HG02970 (cell line): ENCODE results near the gene CNTNAP2.

Source experiments
- ATAC-seq: cut with Tn5 transposase; IDR thresholded peaks from one replicate; pipeline ENCODE4 v1.9.1; 2021; ENCODE audit warnings: mild to moderate bottlenecking, moderate library complexity, moderate number of reproducible peaks; ENCODE audit not compliant: unreplicated experiment, low FRiP score

The CNTNAP2 gene

DNA sequence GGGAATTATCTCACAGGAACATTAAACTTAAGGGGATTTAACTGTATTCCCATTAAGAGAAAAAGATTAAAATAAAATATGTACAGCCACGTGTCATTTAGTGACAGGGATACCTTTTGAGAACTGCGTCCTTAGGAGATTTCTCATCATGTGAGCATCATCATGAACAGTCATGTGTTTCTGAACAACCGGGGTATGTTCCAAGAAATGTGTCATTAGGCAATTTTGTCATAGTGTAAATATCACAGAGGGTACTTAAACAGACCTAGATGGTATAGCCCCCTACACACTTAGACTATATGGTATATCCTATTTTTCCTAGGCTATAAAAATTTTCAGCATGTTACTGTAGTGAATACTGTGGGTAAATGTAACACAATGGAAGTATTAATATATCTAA lies 840.3 kb downstream of the CNTNAP2 start:
- ATAC-seq = no peak

DNA sequence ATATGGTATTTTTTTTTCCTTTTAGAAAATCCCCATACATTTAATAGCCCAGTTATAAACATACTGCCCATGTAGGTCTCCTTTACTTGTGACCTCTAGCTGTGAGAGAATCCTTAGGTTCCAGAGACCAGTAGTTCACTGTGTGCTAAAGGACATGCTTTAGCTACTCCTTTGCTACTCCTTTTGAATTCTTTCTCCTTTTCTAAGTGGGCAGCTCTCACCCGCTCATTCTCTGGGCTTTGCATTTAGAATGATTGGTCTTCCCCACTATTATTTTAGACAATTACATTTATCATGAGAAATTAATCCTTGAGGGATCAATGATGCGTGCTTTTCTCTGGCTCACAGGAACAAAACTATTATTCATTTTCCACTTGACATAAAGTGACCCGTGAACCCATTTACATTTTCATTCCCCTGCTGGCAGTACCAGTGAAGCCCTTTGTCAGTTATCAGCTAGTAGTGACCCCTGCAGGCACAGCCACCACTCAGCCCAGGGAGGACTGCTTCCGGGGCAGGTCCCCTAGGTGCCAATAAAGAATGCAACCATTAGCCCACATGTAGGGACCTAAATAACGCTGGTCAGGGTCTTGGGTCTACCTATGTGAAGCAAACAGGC lies 844.3 kb downstream of the CNTNAP2 start:
- ATAC-seq = no peak

DNA sequence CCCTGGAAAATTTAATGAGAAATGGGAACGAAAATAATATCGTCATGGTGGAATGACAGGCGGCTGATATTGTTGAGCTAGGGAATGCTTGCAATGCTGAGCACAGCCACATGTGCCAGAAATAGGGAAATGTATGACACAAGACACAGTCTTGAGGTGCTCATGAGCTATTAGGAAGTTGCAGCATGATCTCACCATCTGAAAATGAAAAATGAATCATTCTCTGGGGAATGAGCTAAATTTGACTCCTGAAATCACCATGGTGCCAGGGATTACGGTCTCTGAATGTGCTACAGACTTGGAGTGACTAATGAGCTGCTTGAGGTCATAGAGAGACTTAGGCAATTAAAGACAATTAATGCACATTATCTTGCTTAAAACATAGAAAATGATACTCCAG lies 845.0 kb downstream of the CNTNAP2 start:
- no peak for ATAC-seq

DNA sequence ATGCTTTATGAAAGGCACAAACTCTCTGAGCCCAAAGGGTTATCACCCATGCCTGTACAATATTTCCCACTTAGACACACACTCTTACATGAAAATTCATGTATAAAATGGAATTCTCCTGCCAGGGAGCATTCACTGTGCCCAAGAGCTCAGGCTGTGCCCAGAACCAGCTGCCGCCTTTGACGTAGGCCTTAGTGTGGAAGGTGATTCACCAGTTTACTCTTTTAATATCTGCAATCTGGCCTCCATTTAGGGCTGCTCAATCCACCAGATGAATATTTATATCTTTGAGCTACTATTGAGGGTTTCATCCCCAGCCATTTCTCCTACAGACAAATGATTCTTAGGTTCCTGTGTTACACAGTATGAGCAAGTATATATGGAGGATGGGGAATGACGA lies 849.7 kb downstream of the CNTNAP2 start:
- ATAC-seq = no peak

DNA sequence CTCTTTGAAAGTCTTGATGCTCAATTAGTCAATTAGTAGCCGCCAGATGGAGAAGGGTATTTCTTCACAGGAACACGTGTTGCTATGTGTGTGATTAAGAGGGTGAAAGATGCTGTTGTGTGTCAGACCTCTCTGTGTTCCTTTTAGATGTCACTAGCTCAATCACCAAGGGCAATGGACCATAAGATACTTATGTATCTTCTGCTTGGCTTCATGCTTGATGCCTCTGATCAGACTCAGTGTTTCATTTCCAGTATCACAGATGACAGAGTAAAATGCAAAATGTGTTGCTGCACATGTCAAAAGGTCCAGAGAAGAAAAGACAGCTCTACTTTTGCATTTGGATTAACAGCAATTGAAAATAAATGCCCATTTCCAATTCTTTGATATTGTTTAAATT lies 865.9 kb downstream of the CNTNAP2 start:
- ATAC-seq = no peak

DNA sequence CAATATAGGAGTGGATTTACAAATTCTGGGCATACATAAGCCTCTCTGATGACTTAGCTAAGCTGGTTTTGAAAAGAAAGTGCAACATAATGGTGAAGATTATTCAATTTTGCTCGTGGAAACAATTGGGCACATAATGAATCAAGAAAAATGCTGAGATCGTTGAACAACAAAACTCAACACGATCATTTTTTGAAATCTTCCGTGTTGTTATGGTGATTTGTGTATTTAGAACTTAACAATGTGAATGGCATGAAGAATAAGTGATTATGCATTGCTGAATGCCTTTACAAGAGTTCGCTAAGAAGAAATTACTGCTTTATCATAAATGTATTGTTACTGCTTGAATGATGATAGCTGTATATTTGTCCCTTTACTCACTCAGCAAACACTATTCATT lies 875.0 kb downstream of the CNTNAP2 start:
- no peak for ATAC-seq

DNA sequence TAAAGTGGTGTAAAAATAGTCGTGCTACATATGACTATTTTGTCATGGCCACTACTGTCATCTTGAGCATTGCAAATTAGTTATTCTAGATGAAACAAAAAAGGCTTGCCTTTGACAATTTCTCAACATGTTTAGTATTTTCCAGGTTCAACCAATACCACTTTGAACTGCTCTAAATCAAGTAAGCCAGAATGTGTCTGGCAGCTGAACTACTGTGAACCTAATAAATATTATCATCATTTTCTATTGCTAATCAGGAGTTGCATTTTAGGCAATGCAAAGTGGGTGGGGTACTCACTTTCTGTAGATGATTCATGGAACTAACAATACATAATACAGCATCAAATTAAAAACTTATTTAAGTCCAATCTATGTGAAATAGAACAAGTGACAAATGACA lies 877.2 kb downstream of the CNTNAP2 start:
- ATAC-seq = no peak

DNA sequence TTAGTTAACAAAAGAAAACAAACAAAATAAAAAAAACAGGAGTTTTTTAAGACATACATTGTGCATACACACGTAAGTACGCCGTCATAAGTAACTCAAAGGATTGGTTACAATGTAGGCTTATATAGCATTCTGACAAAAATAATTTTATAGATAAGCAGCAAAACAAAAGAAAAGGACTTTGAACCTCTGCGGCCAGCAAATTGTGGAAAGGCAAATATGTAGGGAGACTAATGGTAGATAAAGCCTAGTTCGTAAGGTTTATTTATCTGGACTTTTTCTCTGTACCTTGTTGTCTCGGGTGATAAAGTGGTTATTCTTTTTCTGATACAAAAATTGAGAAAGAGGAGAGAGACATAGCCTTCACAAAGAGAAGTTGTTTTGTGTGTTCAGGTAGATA lies 891.9 kb downstream of the CNTNAP2 start:
- no peak for ATAC-seq

DNA sequence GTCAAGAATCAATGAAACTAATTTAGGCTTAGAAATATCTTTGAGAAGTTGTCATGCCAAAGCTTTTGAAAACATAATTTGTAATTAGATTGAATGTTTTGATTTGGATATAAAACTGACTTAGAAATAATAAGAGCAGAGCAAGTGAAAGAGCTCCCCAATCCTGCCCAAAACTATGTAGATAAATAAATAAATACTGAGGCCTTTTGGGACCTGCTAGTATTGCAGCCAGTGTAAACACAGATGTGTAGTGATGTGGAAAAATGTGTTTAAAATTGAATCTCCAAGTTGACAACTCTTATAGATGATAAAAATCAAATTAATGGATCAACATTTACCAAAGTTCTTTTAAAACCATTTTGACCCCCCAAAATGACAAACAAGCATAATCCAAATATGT lies 896.1 kb downstream of the CNTNAP2 start:
- no peak for ATAC-seq

DNA sequence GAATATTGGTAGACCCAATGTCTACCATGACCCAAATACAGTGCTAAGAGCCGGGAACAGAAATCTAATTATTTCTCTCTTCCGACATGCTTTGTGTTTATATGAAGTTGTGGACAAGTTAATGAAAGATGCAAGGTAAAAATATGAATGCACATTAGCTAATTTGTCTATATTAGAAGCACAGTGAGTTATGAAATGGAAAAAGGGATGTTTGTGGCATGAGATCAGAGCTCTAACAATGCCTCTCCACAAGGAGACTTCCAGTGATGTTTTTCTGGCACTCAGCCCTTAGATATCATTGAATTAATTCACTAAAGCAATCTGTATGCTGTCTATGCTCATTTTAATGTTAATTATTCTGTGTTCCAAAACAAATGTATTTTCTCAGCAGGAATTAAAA lies 897.2 kb downstream of the CNTNAP2 start:
- no peak for ATAC-seq

DNA sequence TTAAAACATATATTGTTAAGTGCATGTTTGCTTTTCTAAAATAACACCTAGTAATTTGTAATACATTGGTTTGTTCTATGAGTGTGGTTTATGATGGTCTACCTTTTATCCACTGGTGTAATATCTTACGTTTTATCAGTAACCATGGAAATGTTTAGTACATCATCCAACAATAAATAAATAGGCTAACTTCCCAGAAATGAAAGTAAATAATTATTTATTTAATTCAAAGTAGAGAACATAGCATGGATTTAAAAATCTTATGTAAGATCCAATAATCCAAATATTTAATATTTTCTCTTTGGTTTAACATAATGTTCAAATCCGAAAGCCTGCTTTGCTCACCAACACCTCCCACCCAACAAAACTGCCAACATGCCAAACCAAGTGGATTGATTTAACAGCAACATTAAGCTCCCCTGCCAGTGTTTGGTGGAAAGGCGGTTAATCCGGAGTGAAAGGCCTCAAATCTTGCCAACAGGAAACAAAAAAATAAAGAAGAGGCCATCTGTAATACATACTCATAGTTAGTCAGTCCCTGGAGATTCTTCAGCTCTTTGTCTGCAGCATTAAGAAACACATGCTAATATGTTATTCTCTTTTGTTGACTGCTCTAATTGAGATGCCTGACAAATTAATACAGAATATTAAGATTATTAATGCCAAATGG lies 897.8 kb downstream of the CNTNAP2 start:
- no peak for ATAC-seq

DNA sequence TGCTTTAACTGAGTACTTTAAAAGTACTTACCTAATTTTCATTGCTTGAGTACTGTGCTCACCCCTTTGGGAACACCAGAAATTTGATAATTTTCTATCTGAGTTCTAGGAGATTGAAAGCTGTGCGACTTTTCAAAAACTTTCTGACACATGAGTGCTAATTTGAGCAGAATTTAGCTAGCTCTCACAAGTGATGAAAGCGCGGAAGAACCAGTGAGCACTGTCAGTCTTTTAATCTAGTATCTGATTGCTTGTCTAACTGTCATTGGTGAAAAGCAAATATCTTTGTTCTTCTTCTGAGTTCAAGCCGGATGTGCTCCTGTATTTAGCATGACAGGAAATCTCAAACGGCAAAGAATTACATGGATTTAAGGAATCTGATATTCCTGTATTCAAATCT lies 899.4 kb downstream of the CNTNAP2 start:
- no peak for ATAC-seq

DNA sequence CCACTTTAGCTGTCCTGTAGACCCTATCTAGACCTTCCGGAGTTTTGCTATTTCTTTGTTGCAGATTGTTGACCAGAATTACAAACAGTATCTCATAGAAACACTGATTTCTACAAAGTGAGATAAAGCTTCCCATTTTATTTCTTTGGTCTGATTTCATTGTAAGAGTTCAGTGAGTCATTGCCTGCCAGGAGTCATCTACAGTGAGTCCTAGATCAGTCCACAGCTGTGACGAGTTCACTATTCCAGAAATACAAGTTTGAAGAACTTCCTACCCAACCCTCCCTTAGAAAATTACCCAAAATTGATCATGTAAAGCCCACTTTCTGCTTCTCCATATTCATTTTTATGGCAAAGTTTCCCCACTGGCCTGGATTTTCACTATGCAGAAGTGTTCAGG lies 905.5 kb downstream of the CNTNAP2 start:
- ATAC-seq = no peak

DNA sequence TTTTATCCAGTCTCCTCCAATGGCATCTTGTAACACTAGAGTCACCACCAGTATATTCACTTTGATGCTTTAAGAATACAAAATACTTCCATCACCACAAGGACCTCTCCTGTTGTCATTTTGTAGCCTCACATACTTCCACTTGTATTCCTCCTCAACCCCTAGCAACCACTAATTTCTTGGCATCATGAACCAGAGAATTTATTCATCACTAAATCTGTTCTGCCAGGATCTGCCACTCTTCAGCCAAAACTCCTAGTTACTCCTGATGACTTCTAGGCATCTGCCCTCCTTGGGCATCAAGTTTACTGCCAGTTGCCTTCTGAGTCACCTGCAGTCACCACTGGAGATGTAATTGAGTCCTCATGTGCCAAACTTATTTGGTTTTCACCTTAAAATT lies 906.8 kb downstream of the CNTNAP2 start:
- ATAC-seq = no peak

DNA sequence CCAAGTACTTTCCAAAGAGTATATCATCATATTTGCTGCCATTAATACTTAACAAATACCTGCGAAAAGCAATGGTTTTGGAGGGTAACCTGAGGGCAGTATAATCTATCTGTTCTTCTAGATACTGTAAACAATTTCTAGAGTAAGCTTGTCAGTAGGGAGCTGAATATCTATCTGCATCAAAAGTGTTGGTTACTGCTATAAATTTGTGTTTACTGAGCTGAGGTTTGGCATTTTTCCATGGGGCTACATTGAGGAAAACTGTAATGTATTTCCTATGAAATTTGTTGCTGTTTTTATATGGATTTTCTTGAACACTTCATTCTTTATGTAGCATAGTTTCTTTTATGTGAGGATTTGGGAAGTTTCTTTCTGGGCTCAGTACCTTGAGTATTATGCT lies 913.4 kb downstream of the CNTNAP2 start:
- no peak for ATAC-seq

DNA sequence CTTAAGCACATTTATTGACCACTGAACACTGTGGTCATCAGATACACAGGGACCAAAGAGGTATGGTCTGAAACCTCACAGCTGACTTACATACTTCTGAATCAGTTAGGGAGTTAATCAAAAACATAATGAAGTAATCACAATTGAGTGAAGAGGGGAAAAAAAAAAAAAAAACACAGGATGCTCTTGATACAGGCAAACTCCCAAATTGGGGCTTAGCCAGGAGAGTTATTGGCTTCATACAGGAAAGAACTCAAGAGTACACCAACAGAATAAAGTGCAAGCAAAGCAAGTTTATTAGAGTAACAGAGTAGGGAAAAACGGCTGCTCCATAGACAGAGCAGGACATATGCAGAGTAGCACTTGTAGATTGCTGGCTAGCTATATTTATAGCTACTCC lies 917.0 kb downstream of the CNTNAP2 start:
- ATAC-seq = no peak

DNA sequence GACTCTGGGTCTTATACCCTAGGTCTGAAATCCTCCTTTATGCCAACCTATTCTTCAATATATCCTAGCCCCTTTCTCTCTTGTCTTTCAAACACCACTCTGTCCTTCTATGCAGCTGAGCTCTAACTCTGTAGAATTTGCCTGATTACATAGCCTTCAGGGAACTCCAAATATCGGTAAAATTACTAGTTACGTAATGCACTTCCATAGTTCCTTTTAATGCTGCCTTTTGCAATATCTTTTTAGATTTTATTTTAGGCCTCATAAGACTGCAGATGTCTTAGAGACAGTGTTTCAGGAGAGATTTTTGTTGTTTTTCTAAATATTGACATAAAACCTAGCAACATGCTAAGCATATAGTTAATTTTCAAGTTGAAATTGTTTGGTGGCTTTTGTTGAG lies 924.8 kb downstream of the CNTNAP2 start:
- ATAC-seq = no peak

DNA sequence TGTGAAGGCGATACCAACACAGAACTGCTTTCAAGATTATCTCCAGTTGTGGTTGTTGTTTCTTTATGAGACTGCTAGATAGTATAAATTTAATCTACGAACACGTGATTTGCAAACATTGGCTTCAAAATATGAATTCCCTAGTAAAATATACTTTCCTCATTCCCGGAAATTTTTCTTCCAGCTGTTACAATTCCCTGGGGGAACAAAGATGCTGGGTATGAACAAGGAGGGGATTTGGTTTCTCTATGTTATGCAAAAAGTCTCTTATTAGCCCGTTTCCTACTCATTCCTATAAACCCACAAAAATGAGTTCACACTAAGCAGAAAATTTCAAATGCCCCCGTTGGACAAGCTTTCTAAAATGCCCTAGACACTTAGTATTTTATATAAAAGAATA lies 928.3 kb downstream of the CNTNAP2 start:
- no peak for ATAC-seq

DNA sequence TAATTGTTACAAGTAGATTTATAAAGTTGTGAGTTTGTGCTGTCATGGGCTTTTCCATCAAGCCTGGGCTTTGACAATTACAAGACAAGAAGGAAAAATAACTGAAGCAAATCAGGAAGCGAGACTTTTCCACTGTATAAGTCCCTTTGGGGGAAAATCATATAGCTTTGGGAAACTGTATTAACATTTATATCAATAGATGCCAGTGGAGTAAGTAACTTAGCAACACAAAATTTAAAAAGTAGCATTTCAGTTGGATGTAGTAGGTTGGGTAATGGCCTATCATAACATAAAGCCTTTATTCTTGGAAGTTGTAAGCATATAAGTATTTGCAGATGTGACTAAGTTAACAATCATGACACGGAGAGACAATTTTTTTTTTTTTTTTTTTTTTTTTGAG lies 931.1 kb downstream of the CNTNAP2 start:
- ATAC-seq = no peak

DNA sequence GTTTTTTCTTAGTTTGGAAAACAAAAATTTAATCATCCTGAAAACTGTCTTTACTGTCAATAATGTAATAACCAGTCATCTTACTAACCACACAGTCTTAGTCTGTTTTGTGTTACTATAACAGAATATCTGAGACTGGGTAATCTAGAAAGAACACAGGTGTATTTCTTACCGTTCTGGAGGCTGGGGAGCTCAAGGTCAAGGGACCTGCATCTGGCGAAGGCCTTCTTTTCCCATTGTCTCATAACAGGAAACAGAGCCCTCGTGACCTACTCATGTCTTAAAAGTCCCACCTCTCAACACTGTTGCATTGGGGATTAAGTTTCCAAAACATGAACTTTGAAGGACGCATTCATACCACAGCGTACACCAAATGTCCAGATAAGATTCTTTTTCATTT lies 932.3 kb downstream of the CNTNAP2 start:
- ATAC-seq = no peak

DNA sequence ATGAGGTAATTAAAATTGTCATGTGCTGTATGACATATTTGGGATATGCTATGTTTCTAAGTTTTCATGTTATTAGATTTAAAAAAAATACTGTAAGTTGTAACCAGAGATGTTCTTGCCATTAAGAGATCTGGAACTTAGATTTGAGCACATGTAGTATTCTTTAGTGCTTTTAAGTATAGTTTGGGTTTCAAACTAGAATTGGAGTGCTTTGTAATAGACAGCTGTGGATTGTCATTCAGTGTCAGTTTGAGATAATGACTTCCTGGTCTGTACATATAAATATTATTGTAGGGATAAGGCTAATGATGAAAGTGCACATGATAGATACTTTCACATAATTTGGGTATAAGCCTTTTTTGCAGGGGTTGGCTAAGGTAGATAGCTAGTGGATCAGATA lies 936.2 kb downstream of the CNTNAP2 start:
- no peak for ATAC-seq

DNA sequence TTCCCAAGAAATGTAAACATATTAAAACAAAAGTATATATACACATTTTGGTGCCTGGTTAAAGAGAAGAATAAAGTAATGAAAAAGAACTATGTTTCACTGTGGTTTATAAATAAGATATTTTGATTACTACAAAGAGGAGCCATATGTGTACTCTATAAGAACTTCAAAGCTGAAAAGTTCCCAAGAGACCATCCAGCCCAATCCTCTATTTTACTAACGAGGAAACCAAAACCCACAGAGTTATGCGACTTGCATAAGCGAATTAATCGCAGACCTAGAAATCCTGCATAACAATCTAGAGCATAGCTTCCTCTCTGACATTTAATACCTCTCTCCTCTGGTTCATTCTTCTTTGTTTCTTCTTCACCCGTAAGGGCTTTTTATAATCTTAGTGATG lies 937.1 kb downstream of the CNTNAP2 start:
- ATAC-seq = no peak

DNA sequence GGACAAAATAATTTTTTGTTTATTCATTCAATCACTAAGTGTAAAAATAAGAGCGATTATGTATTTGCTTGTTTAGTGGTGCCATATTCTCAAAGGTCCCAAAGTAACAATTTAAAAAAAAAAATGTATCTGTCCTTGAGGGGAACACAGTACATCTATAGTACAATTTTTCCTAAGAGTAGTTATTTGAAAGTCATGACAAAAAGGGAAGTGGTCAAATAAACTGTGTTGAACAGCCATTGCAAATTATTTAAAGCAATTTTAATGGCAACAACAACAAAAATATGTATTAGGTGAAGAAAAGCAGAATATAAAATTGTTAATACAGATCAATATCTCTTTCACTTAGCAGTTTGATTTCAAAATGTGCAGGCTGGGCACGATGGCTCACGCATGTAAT lies 943.5 kb downstream of the CNTNAP2 start:
- ATAC-seq = no peak
